ENCODE measurements around the gene DTX3. TPM values are rescaled to one million over a fixed set of nuclear protein-coding genes. Genes with fewer than 3 reads are reported as not detected.
"Not testable (repeated sequence)": the region's sequence is repeated elsewhere in the genome, so short reads cannot be mapped to it uniquely, and the experiment has no call there.

The DTX3 gene
- total RNA-seq, 1 donor from 2014 or later = 22.1 TPM

DNA sequence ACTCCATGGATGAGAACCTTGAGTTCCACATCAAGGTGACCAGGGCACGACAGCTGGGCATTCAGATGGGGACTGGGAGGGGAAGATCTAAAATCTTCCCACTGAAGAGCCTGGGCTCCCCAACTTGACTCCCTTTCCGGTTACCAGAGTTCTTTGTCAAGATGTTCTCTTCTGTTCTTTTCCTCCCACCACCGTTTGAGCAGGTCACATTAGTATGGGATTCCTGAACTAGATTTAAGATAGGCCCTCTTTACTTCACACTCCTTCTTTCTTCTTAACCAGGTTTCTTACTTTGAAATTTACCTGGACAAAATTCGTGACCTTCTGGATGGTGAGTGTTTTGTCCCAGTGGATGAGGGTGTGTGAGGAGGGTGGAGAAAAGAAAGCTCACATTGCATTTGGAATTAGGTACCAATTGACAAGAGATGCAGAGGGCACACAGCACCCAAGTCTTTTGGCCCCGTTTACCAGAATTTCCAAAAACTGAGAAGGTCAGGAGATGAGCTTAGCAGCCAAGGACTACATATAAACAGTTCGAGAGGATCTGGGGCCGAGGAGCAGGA lies 40.4 kb upstream of the DTX3 start:
- no peak overlapping the region for H3K4me3 ChIP-seq
- no peaks in the 10 kb centered on the region for H3K9me3 ChIP-seq
- H3K36me3 ChIP-seq = no peaks in the 10 kb centered on the region
- H3K27me3 ChIP-seq = no peaks in the 10 kb centered on the region
- H3K4me1 ChIP-seq = no peaks in the 10 kb centered on the region
- no peak for DNase-seq (ENCODE audit: extremely low spot score in 2 of 2)
- no peak overlapping the region for H3K27ac ChIP-seq
- TF ChIP-seq, protein P1, sequence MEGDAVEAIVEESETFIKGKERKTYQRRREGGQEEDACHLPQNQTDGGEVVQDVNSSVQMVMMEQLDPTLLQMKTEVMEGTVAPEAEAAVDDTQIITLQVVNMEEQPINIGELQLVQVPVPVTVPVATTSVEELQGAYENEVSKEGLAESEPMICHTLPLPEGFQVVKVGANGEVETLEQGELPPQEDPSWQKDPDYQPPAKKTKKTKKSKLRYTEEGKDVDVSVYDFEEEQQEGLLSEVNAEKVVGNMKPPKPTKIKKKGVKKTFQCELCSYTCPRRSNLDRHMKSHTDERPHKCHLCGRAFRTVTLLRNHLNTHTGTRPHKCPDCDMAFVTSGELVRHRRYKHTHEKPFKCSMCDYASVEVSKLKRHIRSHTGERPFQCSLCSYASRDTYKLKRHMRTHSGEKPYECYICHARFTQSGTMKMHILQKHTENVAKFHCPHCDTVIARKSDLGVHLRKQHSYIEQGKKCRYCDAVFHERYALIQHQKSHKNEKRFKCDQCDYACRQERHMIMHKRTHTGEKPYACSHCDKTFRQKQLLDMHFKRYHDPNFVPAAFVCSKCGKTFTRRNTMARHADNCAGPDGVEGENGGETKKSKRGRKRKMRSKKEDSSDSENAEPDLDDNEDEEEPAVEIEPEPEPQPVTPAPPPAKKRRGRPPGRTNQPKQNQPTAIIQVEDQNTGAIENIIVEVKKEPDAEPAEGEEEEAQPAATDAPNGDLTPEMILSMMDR (IDR thresholded peaks at IDR 0.05) = no peak
- TF ChIP-seq POLR2A (IDR thresholded peaks at IDR 0.05) (no peak), POLR2AphosphoS5 (IDR thresholded peaks at IDR 0.05; ENCODE audit: insufficient read depth in 1 of 2, low read depth in 1 of 2) (no peak)
- intact Hi-C loops (cut with DNase I) = no loop called here

DNA sequence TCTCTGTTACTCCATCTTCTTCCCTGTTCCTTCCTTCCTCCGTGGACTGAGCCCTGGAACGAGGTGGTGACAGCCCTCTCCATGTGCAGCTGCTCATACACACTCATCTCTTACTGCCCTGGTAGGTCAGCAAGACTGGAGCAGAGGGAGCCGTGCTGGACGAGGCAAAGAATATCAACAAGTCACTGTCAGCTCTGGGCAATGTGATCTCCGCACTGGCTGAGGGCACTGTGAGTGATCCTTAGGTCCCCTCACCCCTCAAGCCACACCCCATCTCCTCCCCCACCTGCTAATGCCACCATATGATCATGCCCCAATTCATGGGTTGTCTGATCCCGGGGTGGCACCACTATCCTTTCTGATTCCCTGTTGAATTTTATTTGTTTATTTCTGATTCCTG lies 35.8 kb upstream of the DTX3 start:
- Histone ChIP-seq H3K4me1 (no peaks in the 10 kb centered on the region), H3K27ac (no peak overlapping the region), H3K9me3 (no peaks in the 10 kb centered on the region), H3K36me3 (no peaks in the 10 kb centered on the region), H3K27me3 (no peaks in the 10 kb centered on the region), H3K4me3 (no peak overlapping the region)
- intact Hi-C loops (cut with DNase I) = no loop called here
- TF ChIP-seq POLR2A (IDR thresholded peaks at IDR 0.05) = no peak
- TF ChIP-seq, protein P1 (IDR thresholded peaks at IDR 0.05) = no peak
- no peak for TF ChIP-seq POLR2AphosphoS5 (IDR thresholded peaks at IDR 0.05; ENCODE audit: insufficient read depth in 1 of 2, low read depth in 1 of 2)
- no peak for DNase-seq (ENCODE audit: extremely low spot score in 2 of 2)

DNA sequence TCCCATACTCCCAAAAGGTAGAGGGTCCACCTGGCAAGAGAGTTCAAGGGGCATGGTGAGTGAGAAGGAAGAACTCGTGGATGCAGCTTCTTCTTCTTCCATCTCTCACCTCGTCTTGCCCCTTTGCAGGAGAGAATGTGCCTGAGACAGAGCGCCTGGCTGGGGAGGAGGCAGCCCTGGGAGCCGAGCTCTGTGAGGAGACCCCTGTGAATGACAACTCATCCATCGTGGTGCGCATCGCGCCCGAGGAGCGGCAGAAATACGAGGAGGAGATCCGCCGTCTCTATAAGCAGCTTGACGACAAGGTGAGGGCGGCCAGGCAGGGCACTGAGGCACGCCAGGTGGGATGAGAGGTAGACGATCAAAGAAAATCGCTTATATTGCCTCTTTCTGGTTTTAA lies 34.8 kb upstream of the DTX3 start:
- Histone ChIP-seq H3K4me3 (no peak overlapping the region), H3K9me3 (no peaks in the 10 kb centered on the region), H3K36me3 (no peaks in the 10 kb centered on the region), H3K27me3 (no peaks in the 10 kb centered on the region), H3K27ac (no peak overlapping the region), H3K4me1 (no peaks in the 10 kb centered on the region)
- DNase-seq (ENCODE audit: extremely low spot score in 2 of 2) = no peak
- intact Hi-C loops (cut with DNase I) = no loop called here
- TF ChIP-seq, protein P1 (IDR thresholded peaks at IDR 0.05) = no peak
- TF ChIP-seq POLR2AphosphoS5 (IDR thresholded peaks at IDR 0.05; ENCODE audit: insufficient read depth in 1 of 2, low read depth in 1 of 2) = no peak
- no peak for TF ChIP-seq POLR2A (IDR thresholded peaks at IDR 0.05)

DNA sequence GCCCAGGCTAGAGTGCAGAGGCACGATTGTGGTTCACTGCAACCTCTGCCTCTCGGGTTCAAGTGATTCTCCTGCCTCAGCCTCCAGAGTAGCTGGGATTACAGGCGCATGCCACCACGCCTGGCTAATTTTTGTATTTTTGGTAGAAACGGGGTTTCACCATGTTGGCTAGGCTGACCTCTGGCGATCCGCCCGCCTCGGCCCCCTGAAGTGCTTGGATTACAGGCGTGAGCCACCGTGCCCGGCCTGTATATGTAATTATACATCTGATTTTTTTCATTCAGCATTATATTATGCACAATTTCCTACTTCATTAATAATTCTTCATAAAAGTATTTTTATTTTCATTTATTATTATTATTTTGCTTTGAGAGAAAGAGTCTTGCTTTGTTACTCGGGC lies 34.2 kb upstream of the DTX3 start:
- H3K27me3 ChIP-seq; intact Hi-C loops (cut with DNase I); H3K9me3 ChIP-seq; H3K4me3 ChIP-seq; DNase-seq (ENCODE audit: extremely low spot score in 2 of 2); H3K4me1 ChIP-seq; H3K27ac ChIP-seq; H3K36me3 ChIP-seq: not testable (repeated sequence)

DNA sequence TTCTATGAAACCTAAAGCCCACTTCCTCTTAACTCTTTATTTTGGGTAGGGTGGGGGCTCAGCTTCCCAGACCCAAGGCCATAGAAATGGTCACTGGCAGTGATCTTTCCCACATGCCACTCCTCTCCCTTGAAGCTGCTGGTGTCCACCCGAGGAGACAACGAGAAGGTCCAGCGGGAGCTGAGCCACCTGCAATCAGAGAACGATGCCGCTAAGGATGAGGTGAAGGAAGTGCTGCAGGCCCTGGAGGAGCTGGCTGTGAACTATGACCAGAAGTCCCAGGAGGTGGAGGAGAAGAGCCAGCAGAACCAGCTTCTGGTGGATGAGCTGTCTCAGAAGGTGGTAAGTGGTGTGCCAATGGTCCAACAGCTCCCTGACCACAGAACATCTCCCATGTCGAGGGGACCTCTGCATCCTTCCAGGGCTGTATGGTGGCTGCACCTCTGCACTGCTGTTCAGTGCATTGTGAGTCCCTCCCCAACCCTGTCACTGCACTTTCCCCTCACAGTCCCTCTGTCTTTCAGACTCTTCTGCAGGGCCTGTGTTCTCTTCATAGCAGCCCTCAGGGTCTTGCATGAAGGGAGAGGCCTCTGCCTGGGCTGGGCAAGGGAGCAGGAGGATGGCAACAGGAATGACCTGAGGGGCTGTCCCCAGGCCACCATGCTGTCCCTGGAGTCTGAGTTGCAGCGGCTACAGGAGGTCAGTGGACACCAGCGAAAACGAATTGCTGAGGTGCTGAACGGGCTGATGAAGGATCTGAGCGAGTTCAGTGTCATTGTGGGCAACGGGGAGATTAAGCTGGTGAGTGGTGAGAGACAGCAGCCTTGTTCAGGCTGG lies 32.5 kb upstream of the DTX3 start:
- Histone ChIP-seq H3K27ac (no peak overlapping the region), H3K4me3 (no peak overlapping the region), H3K9me3 (no peaks in the 10 kb centered on the region), H3K4me1 (no peaks in the 10 kb centered on the region), H3K27me3 (no peaks in the 10 kb centered on the region), H3K36me3 (no peaks in the 10 kb centered on the region)
- intact Hi-C loops (cut with DNase I) = no loop called here
- no peak for DNase-seq (ENCODE audit: extremely low spot score in 2 of 2)
- TF ChIP-seq, protein P1 (IDR thresholded peaks at IDR 0.05) = no peak
- TF ChIP-seq POLR2A (IDR thresholded peaks at IDR 0.05) = no peak

Measured in vagina (tissue), 2 donors.